IPS-15b (cell line): ENCODE measurements around the gene C1QTNF7.

Experiments
- H3K27me3 ChIP-seq: one replicate; pipeline ENCODE4 v1.6.1; 2013; ENCODE audit warnings: low read length; ENCODE audit not compliant: control insufficient read depth, insufficient read depth
- H3K36me3 ChIP-seq: one replicate; pipeline ENCODE4 v1.6.1; 2013; ENCODE audit warnings: low read length; ENCODE audit not compliant: control insufficient read depth, insufficient read depth
- H3K4me1 ChIP-seq: one replicate; pipeline ENCODE4 v1.6.1; 2013; ENCODE audit warnings: mild to moderate bottlenecking, low read length; ENCODE audit not compliant: control insufficient read depth, insufficient read depth
- H3K4me3 ChIP-seq: one replicate; pipeline ENCODE4 v1.5.1; 2013; ENCODE audit warnings: low read depth, low read length
- H3K9ac ChIP-seq: one replicate; pipeline ENCODE4 v1.6.1; 2013; ENCODE audit warnings: low read depth, mild to moderate bottlenecking, low read length
- H3K9me3 ChIP-seq: one replicate; pipeline ENCODE4 v1.6.1; 2013; ENCODE audit warnings: mild to moderate bottlenecking, low read length; ENCODE audit not compliant: control insufficient read depth, insufficient read depth

C1QTNF7 gene, protein sequence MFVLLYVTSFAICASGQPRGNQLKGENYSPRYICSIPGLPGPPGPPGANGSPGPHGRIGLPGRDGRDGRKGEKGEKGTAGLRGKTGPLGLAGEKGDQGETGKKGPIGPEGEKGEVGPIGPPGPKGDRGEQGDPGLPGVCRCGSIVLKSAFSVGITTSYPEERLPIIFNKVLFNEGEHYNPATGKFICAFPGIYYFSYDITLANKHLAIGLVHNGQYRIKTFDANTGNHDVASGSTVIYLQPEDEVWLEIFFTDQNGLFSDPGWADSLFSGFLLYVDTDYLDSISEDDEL

DNA sequence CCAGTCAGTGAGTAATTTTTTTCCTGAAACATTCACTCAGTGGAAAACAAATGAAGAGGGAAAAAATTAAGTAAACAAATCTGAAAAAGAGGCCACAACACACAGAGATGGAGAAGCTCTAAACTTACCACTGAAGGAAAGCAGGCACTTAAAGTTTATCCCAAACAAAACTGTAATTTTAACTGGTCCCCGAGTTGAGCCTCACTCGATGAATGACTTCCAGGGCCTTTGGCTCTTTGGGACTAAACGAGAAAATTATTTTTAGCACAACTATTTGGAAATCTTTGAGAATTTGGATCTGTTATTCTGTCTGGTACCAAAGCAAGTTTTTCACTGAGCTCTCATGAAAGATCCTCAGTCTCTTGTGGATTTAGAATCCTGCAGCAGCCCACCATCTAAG, at the start of gene C1QTNF7:
C1QTNF7 (plus strand) TSS at position 333 of the 400 bp plus-strand sequence. CDS start 7,711 bp downstream, outside the sequence.
- Histone ChIP-seq H3K4me3 (no peak within 1 kb of the TSS), H3K9me3 (no peaks in the 10 kb centered on the region), H3K4me1 (no peaks in the 10 kb centered on the region), H3K36me3 (no peaks in the 10 kb centered on the region), H3K9ac (no peak within 1 kb of the TSS), H3K27me3 (no peaks in the 10 kb centered on the region)

- H3K4me1 ChIP-seq = peaks cover 17% of the 10 kb centered on the region
- no peak overlapping the region for H3K9ac ChIP-seq
- no peaks in the 10 kb centered on the region for H3K27me3 ChIP-seq
- H3K4me3 ChIP-seq = no peak overlapping the region
- no peaks in the 10 kb centered on the region for H3K36me3 ChIP-seq
- no peaks in the 10 kb centered on the region for H3K9me3 ChIP-seq
Measured at GRCh38 chr4:15378062-15378461, 49.8 kb upstream of the C1QTNF7 start.

- Histone ChIP-seq H3K9ac (no peak overlapping the region), H3K9me3 (no peaks in the 10 kb centered on the region), H3K27me3 (no peaks in the 10 kb centered on the region), H3K36me3 (no peaks in the 10 kb centered on the region), H3K4me3 (no peak overlapping the region), H3K4me1 (peaks cover 17% of the 10 kb centered on the region)
Measured at GRCh38 chr4:15378493-15378892, 49.3 kb upstream of the C1QTNF7 start.

DNA sequence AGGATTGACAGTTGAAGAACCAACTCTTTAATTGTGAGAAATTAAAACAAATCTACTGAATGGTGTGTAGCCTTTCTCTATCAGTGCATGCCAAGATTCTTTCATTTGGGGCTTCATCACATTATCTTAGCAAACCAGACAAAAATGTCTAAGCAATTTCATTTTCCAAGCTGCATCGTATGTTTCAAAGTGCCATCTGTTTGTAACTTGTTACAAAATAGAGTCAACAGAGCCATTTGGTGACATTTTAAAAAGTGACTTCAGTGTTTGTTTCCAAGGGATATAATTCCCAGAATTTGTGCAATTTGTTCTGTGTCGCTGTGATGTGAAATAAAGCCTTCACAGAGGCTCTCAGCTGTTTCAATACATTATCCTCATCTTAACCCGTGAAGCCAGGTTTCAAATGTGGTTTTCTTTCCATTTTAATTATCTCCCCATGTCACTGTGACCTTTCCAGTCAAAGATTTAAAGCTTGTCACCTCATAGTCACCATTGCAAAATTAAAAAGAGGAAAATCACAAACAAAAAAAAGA, 46.0 kb upstream of the C1QTNF7 start:
- Histone ChIP-seq H3K4me3 (no peak overlapping the region), H3K36me3 (no peaks in the 10 kb centered on the region), H3K4me1 (peaks cover 6% of the 10 kb centered on the region), H3K9ac (no peak overlapping the region), H3K27me3 (no peaks in the 10 kb centered on the region), H3K9me3 (no peaks in the 10 kb centered on the region)

- H3K9me3 ChIP-seq = no peaks in the 10 kb centered on the region
- no peaks in the 10 kb centered on the region for H3K27me3 ChIP-seq
- no peak overlapping the region for H3K4me3 ChIP-seq
- H3K9ac ChIP-seq = no peak overlapping the region
- peaks cover under 1% of the 10 kb centered on the region for H3K4me1 ChIP-seq
- no peaks in the 10 kb centered on the region for H3K36me3 ChIP-seq
Measured at GRCh38 chr4:15382669-15383273, 45.1 kb upstream of the C1QTNF7 start.

- no peaks in the 10 kb centered on the region for H3K4me1 ChIP-seq
- no peak overlapping the region for H3K4me3 ChIP-seq
- no peak overlapping the region for H3K9ac ChIP-seq
- no peaks in the 10 kb centered on the region for H3K9me3 ChIP-seq
- H3K36me3 ChIP-seq = no peaks in the 10 kb centered on the region
- no peaks in the 10 kb centered on the region for H3K27me3 ChIP-seq
Measured at GRCh38 chr4:15385515-15385914, 42.3 kb upstream of the C1QTNF7 start.

GRCh38 chr4:15385928-15386327, 41.9 kb upstream of the C1QTNF7 start:
- Histone ChIP-seq H3K9ac (no peak overlapping the region), H3K4me1 (no peaks in the 10 kb centered on the region), H3K27me3 (no peaks in the 10 kb centered on the region)

DNA sequence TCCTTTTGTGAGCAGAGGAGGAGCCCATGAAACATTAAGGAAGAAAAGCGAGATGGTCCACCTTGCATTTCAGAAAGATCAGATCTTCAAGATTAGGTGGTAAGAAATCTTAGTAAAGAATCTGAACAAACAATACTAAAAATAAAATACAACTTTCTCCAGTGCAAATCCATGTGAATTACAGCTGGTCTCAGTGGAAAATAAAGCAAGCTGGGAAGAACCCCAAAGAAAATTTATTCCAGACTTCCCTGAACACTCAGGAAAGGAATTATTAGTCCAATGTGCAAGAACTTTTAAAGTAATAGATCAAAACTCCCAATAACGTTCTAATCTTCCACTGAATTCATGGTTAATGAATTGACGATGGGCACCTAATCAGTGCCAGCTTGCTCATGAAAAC, 37.3 kb upstream of the C1QTNF7 start:
- Histone ChIP-seq H3K4me3 (no peak overlapping the region), H3K36me3 (no peaks in the 10 kb centered on the region), H3K4me1 (no peaks in the 10 kb centered on the region), H3K9ac (no peak overlapping the region), H3K9me3 (no peaks in the 10 kb centered on the region), H3K27me3 (no peaks in the 10 kb centered on the region)

More at GRCh38 chr4:15385928-15386327, 41.9 kb upstream of the C1QTNF7 start:
- Histone ChIP-seq H3K4me3 (no peak overlapping the region), H3K9me3 (no peaks in the 10 kb centered on the region), H3K36me3 (no peaks in the 10 kb centered on the region)

GRCh38 chr4:15392053-15392805, 35.6 kb upstream of the C1QTNF7 start:
- Histone ChIP-seq H3K4me3 (no peak overlapping the region), H3K9me3 (no peaks in the 10 kb centered on the region), H3K4me1 (no peaks in the 10 kb centered on the region), H3K9ac (no peak overlapping the region), H3K27me3 (no peaks in the 10 kb centered on the region), H3K36me3 (no peaks in the 10 kb centered on the region)

- H3K27me3 ChIP-seq = no peaks in the 10 kb centered on the region
- H3K9me3 ChIP-seq = no peaks in the 10 kb centered on the region
- no peaks in the 10 kb centered on the region for H3K36me3 ChIP-seq
- H3K9ac ChIP-seq = no peak overlapping the region
- H3K4me1 ChIP-seq = no peaks in the 10 kb centered on the region
- no peak overlapping the region for H3K4me3 ChIP-seq
Measured at GRCh38 chr4:15395311-15395710, 32.5 kb upstream of the C1QTNF7 start.

- Histone ChIP-seq H3K9me3 (no peaks in the 10 kb centered on the region), H3K27me3 (no peaks in the 10 kb centered on the region)
Measured at GRCh38 chr4:15396157-15396800, 31.6 kb upstream of the C1QTNF7 start.

More at GRCh38 chr4:15396157-15396800, 31.6 kb upstream of the C1QTNF7 start:
- no peaks in the 10 kb centered on the region for H3K4me1 ChIP-seq
- no peak overlapping the region for H3K9ac ChIP-seq
- no peak overlapping the region for H3K4me3 ChIP-seq
- no peaks in the 10 kb centered on the region for H3K36me3 ChIP-seq
